ENCODE measurements around the gene IMP4. TPM values are rescaled to one million over a fixed set of nuclear protein-coding genes. Genes with fewer than 3 reads are reported as not detected.

The IMP4 gene
- total and polyA plus RNA-seq, 2 of the 13 experiments (the other 11 are each of a cell fraction or from before 2014, with no cell fraction given) = 142 to 158 TPM

GRCh38 chr2:130332271-130333073 lies 10.2 kb upstream of the IMP4 start (continued):
- TF ChIP-seq AFF4 (CRISPR knock-in tag; IDR thresholded peaks at IDR 0.05) (no peak), ZNF772 (CRISPR knock-in tag; IDR thresholded peaks at IDR 0.05) (no peak), ZFP36L1 (CRISPR knock-in tag; IDR thresholded peaks at IDR 0.05) (peak; percentile 54; the same call in 1 of the 2 replicates), NONO (IDR thresholded peaks at IDR 0.05) (no peak), NONO (CRISPR knock-in tag; conservative IDR thresholded peaks at IDR 0.05) (no peak), ZFP41 (CRISPR knock-in tag; IDR thresholded peaks at IDR 0.05; ENCODE audit: borderline replicate concordance) (no peak), CCAR2 (optimal IDR thresholded peaks at IDR 0.05; ENCODE audit: low read depth, low read length) (no peak), ZNF577 (CRISPR knock-in tag; IDR thresholded peaks at IDR 0.05; ENCODE audit: borderline replicate concordance, low read depth) (no peak), PBX3 (CRISPR knock-in tag; IDR thresholded peaks at IDR 0.05; ENCODE audit: borderline replicate concordance) (no peak), ZBTB1 (CRISPR knock-in tag; IDR thresholded peaks at IDR 0.05; ENCODE audit: borderline replicate concordance) (no peak), FOXC1 (CRISPR knock-in tag; IDR thresholded peaks at IDR 0.05; ENCODE audit: borderline replicate concordance) (no peak), TBL1XR1 (IDR thresholded peaks at IDR 0.05; ENCODE audit: borderline replicate concordance, low read length, partially characterized antibody) (no peak), ZNF558 (CRISPR knock-in tag; IDR thresholded peaks at IDR 0.05; ENCODE audit: borderline replicate concordance) (no peak), SIX4 (CRISPR knock-in tag; IDR thresholded peaks at IDR 0.05) (no peak), ZBTB46 (CRISPR knock-in tag; IDR thresholded peaks at IDR 0.05; ENCODE audit: borderline replicate concordance) (no peak), TFAP4 (IDR thresholded peaks at IDR 0.05; ENCODE audit: borderline replicate concordance, low read depth) (no peak), ATF6 (CRISPR knock-in tag; conservative IDR thresholded peaks at IDR 0.05) (no peak), FOXK2 (IDR thresholded peaks at IDR 0.05) (no peak), ZNF160 (CRISPR knock-in tag; IDR thresholded peaks at IDR 0.05) (no peak)
